T-helper 2 cell treated with Interferon-gamma antibody and Interleukin-4, amounts not matched to agents 100 ng/mL and 5 ng/mL, for 36 hours (primary cell): Measurements from ENCODE around the gene CISD1. TPM values are rescaled to one million over a fixed set of nuclear protein-coding genes. Genes with fewer than 3 reads are reported as not detected.
"Not testable (repeated sequence)": the region's sequence is repeated elsewhere in the genome, so short reads cannot be mapped to it uniquely, and the experiment has no call there.

ENCODE experiments used
- intact Hi-C: fragments of 100-400 bp; cut with micrococcal nuclease; formaldehyde crosslinking; loops from one replicate; pipeline ENCODE4 v1.15.1; 2023
- total RNA-seq: library from RNA; stranded (reverse); gene quantifications from 2 replicates; pipeline ENCODE4 v1.2.3, GENCODE V29; 2022

CISD1 gene
- total RNA-seq, result 33.5 and 36.2 TPM in 2 replicates

GRCh38 chr10:58268946-58269781, at the start of gene CISD1:
Gene CISD1, plus strand, starts transcription at chr10:58269162. Its CDS starts 112 bp downstream, at chr10:58269274.
- intact Hi-C loops, result loop anchor here (1.0 to 5.0 kb wide), 7 partner anchors 13 to 1908 kb away; partner anchors contain the start of genes CCDC6, TFAM and ZWINT

- intact Hi-C loops, result no loop called here
Observed at GRCh38 chr10:58219875-58220274, 49.1 kb upstream of the CISD1 start.

GRCh38 chr10:58220769-58221451, 48.1 kb upstream of the CISD1 start:
- intact Hi-C loops, result no loop called here

GRCh38 chr10:58225654-58226053, 43.3 kb upstream of the CISD1 start:
- intact Hi-C loops, result no loop called here

- intact Hi-C loops, result not testable (repeated sequence)
Observed at GRCh38 chr10:58229856-58230255, 39.1 kb upstream of the CISD1 start.

- intact Hi-C loops, result no loop called here
Observed at GRCh38 chr10:58237014-58237834, 31.7 kb upstream of the CISD1 start.

GRCh38 chr10:58239561-58240169, 29.3 kb upstream of the CISD1 start:
- intact Hi-C loops, result no loop called here

- intact Hi-C loops, result no loop called here
Observed at GRCh38 chr10:58240531-58240930, 28.4 kb upstream of the CISD1 start.

- intact Hi-C loops, result no loop called here
Observed at GRCh38 chr10:58241346-58241745, 27.6 kb upstream of the CISD1 start.

GRCh38 chr10:58243269-58243668, 25.7 kb upstream of the CISD1 start:
- intact Hi-C loops, result no loop called here

GRCh38 chr10:58243801-58244200, 25.2 kb upstream of the CISD1 start:
- intact Hi-C loops, result not testable (repeated sequence)

GRCh38 chr10:58244242-58244641, 24.7 kb upstream of the CISD1 start:
- intact Hi-C loops, result not testable (repeated sequence)

- intact Hi-C loops, result not testable (repeated sequence)
Observed at GRCh38 chr10:58244666-58245065, 24.3 kb upstream of the CISD1 start.

- intact Hi-C loops, result no loop called here
Observed at GRCh38 chr10:58253184-58253583, 15.8 kb upstream of the CISD1 start.

GRCh38 chr10:58254644-58255043, 14.3 kb upstream of the CISD1 start:
- intact Hi-C loops, result no loop called here

GRCh38 chr10:58256013-58256780, 12.8 kb upstream of the CISD1 start:
- intact Hi-C loops, result not testable (repeated sequence)

GRCh38 chr10:58258977-58259692, 9.8 kb upstream of the CISD1 start:
- intact Hi-C loops, result no loop called here

GRCh38 chr10:58260334-58260733, 8.6 kb upstream of the CISD1 start:
- intact Hi-C loops, result no loop called here

GRCh38 chr10:58262766-58263165, 6.2 kb upstream of the CISD1 start:
- intact Hi-C loops, result no loop called here

GRCh38 chr10:58264780-58265179, 4.2 kb upstream of the CISD1 start:
- intact Hi-C loops, result loop anchor here (5.0 kb wide), 2 partner anchors 62 to 1643 kb away; partner anchors contain the start of gene CCDC6
